Gastrocnemius medialis (tissue), 4 donors: Measurements from ENCODE around the gene CDC42BPG.

Experiments
- CTCF ChIP-seq, 5 experiments: fragments of 450-650 bp in 3 of 5; fragments of 200-600 bp in 2 of 5; sonication (generic) in 2 of 5; IDR thresholded peaks in 4 of 5; conservative IDR thresholded peaks in 1 of 5; 1 replicate in 4 of 5; 2 replicates in 1 of 5; pipeline ENCODE4 v1.5.1; 2016 to 2019; ENCODE audit warnings: antibody characterized with exemption in 5 of 5, mild to moderate bottlenecking in 3 of 5, moderate library complexity in 3 of 5
- POLR2A ChIP-seq, 2 donors: fragments of 450-650 bp; IDR thresholded peaks; one replicate each; pipeline ENCODE4 v1.6.1; 2017; ENCODE audit warnings: antibody characterized with exemption in 2 of 2, mild to moderate bottlenecking in 2 of 2, moderate library complexity in 2 of 2

- TF ChIP-seq CTCF (IDR thresholded peaks at IDR 0.05 in 4 of 5, conservative IDR thresholded peaks at IDR 0.05 in 1 of 5) (no peak), POLR2A (IDR thresholded peaks at IDR 0.05) (peak; percentile 16 to 36)
These were observed 66.8 kb downstream of the CDC42BPG start for GRCh38 chr11:64777449-64778222.
